AML-193 (cell line): ENCODE results near the gene KLHL21.
"Not testable (repeated sequence)": the region's sequence is repeated elsewhere in the genome, so short reads cannot be mapped to it uniquely, and the experiment has no call there.

Experiments used
- DNase-seq, 2 experiments: peaks; one replicate each; lab custom pipeline; 2025; lab: John Stamatoyannopoulos, UW

The KLHL21 gene

GRCh38 chr1:6584126-6585080 is 18.3 kb downstream of the KLHL21 start:
- DNase-seq = no peak

GRCh38 chr1:6582370-6582769 is 20.3 kb downstream of the KLHL21 start:
- no peak for DNase-seq

DNA sequence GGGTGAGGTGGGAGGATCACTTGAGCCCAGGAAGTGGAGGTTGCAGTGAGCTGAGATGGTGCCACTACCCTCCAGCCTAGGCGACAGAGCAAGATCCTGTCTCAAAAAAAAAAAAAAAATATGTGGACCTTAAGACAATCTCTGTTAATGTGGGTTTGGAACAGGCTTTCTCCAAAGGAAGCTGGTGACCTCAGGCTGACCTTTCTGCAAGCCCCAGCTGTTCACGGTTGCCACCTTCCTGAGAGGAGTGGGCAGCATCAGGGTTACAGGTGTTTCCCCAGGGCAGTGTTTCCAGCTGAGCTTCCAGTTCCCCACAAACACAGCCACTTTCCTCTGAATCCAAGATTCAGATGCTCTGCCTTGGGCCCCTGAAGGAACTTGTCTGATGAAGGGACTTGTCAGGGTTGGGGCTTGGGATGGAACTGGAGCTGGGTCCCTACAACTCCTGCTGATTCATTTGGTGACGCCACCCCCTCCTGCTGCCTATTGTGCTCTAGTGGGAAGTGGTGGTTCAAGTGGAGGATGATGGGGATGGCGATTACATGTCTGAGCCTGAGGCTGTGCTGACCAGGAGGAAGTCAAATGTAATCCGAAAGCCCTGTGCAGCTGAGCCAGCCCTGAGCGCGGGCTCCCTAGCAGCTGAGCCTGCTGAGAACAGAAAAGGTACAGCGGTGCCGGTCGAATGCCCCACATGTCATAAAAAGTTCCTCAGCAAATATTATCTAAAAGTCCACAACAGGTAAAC is 20.9 kb downstream of the KLHL21 start:
- peak; percentile 85 to 87 for DNase-seq

- peak; percentile 18 to 27 for DNase-seq
Observed at GRCh38 chr1:6580593-6581409, 21.9 kb downstream of the KLHL21 start.

DNA sequence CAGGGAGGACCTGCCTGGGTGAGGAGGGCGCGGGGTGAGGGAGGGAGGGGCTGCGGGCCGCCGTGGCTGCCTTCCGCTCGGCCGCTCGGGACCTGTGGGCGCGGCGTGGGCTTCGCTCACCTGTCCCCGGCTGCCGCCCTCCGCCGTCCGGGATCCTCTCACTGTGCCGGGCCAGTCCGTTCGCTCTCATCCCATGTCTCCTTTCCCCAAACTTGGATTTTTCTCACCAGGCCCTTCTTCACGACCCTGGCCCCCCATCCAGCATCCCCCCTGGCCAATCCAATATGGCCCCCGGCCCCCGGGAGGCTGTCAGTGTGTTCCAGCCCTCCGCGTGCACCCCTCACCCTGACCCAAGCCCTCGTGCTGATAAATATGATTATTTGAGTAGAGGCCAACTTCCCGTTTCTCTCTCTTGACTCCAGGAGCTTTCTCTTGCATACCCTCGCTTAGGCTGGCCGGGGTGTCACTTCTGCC is 22.5 kb downstream of the KLHL21 start:
- DNase-seq = peak; percentile 48 to 53

GRCh38 chr1:6579374-6580118 is 23.1 kb downstream of the KLHL21 start, which contains the start of gene ZBTB48:
ZBTB48 (plus strand) TSS chr1:6579994; CDS start chr1:6580610, 616 bp downstream.
- DNase-seq = peak; percentile 94 to 97

DNA sequence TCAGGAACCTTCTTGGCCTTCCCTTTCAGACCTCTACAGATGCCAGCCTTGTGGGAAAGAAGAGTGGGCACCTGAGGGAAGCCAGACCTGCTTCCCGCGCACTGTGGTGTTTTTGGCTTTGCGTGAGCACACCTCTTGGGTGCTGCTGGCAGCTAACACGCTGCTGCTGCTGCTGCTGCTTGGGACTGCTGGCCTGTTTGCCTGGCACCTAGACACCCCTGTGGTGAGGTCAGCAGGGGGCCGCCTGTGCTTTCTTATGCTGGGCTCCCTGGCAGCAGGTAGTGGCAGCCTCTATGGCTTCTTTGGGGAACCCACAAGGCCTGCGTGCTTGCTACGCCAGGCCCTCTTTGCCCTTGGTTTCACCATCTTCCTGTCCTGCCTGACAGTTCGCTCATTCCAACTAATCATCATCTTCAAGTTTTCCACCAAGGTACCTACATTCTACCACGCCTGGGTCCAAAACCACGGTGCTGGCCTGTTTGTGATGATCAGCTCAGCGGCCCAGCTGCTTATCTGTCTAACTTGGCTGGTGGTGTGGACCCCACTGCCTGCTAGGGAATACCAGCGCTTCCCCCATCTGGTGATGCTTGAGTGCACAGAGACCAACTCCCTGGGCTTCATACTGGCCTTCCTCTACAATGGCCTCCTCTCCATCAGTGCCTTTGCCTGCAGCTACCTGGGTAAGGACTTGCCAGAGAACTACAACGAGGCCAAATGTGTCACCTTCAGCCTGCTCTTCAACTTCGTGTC is 23.9 kb downstream of the KLHL21 start:
- DNase-seq = no peak

GRCh38 chr1:6577831-6578525 is 24.7 kb downstream of the KLHL21 start:
- no peak for DNase-seq

GRCh38 chr1:6574818-6575217 is 27.9 kb downstream of the KLHL21 start:
- DNase-seq = no peak

DNA sequence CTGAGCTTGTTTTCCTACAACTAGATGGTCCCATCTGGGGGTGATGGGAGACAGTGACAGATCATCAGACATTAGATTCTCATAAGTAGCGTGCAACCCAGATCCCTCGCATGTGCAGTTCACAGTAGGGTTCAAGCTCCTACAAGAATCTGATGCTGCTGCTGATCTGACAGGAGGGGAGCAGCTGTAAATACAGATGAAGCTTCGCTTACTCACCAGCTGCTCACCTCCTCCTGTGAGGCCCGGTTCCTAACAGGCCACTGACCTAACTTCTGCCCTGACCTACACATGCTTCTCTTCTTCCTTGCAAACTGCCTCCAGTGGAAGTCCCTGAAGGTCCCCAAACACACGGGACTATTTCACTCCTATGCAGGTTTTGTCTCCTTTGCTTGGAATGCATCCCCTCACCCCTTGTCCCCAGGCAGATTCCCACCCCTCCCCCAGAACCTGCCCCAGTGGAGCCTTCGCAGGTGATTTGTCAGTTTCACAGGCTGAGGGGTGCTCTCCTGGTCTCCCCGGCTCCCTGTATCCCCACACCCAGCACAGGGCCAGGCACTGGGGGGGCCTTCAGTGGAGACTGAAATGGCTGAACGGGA is 28.5 kb downstream of the KLHL21 start:
- no peak for DNase-seq

DNA sequence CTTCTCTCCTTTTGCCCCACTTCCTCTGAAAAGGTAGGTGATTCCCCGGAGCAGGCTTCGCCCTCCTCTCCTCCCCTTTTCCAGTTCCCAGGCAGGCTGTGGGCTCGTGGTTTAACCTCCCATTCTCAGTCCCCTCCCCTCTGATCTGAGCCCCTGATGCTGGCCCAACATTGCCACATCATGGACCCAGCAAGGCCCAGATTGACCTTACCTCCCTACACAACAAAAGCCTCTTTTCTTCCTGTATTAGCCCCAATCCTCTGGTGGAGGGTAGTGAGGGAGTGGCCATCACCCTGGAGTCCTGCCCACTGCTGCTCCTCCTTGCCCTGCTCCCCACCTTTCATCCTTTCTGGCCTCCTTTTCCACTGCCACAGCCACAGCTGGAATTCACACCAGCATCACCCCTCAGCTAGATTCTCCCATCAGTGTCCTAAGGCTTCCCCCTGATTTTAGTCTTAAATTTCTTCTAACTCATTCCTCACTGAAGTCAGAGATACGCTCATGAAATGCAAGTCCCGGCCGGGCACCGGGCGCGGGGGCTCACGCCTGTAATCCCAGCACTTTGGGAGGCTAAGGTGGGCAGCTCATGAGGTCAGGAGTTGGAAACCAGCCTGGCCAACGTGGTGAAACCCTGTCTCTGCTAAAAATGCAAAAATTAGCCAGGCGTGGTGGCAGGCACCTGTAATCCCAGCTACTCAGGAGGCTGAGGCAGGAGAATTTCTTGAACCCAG is 29.9 kb downstream of the KLHL21 start:
- no peak for DNase-seq

DNA sequence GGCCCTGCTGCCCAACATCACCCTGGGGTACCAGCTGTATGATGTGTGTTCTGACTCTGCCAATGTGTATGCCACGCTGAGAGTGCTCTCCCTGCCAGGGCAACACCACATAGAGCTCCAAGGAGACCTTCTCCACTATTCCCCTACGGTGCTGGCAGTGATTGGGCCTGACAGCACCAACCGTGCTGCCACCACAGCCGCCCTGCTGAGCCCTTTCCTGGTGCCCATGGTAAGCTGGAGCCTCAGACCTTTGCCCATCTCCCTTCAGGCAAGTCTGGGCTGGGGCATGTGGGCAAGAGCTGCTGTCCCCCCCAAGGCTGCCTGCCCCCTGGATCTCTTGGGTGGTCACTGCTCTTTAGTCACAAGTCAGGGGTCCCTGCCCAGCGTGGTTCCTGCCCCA is 31.7 kb downstream of the KLHL21 start:
- DNase-seq = no peak

DNA sequence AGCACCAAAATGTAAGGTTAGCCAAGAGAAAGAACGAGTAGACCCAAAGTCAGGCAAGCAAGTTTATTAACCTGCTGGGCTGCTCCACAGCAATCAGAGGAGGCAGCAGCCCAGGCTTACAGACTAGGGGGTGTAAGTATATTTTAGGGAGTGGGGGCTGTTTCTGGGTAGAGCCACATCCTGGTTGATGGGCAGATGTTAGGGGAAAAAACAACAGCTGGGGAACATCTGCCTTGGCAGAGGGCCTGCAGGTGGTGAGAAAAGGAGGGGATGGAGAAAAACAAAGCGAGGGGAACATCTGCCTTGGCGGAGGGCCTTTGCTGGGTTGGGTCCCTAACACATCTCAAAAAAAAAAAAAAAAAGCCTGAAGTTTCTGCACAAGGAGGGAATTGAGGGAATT is 32.6 kb downstream of the KLHL21 start:
- DNase-seq = no peak

DNA sequence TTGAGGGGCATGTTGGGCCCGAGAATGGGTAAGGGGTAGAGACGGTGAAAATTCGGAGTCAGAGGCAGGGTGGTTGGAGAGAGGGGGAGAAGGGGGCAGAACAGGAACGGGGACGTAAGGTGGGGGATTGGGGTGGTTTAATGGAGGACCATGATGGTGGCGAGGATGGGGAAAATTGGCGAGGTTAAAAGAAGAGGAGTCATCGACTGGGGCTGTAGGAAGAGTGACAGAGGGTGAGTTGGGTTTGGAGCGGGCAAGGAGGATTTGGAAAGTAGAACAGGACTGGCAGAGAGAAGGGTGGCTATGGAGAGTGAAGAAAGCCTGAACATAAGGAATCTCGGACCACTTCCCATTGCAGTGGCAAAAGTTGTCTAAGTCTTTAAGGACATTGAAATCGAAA is 33.6 kb downstream of the KLHL21 start:
- no peak for DNase-seq

GRCh38 chr1:6560267-6560666 is 42.4 kb downstream of the KLHL21 start:
- no peak for DNase-seq

DNA sequence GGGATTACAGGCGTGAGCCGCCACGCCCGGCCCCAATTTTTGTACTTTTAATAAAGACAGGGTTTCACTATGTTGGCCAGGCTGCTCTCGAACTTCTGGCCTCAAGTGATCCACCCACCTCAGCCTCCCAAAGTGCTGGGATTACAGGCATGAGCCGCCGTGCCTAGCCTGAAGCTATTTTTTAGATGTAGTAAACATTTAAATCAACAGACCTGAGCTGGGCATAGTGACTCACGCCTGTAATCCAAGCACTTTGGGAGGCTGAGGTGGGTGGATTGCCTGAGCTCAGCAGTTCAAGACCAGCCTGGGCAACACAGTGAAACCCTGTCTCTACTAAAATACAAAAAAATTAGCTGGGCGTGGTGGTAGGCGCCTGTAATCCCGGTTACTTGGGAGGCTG is 43.5 kb downstream of the KLHL21 start:
- DNase-seq = not testable (repeated sequence)

DNA sequence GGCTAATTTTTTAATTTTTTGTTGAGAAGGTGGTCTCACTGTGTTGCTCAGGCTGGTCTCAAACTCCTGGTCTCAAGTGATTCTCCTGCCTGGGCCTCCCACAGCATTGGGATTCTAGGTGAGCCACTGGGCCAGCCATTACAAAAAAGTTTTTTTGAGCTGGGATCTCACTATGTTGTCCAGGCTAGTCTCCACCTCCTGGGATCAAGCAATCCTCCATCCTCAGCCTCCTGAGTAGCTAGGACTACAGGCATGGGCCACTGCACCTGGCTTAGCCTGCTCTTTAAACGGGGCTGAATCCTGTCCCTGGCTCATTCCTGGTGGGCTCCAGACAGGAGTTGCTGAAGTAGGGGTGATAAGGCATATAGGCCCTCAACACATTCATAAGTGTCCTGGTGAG is 45.1 kb downstream of the KLHL21 start:
- DNase-seq = no peak

GRCh38 chr1:6554907-6555778 is 47.5 kb downstream of the KLHL21 start, which contains the start of gene TAS1R1:
TAS1R1 (plus strand) TSS chr1:6555307; CDS start chr1:6555374, 67 bp downstream.
- no peak for DNase-seq
